Testis (tissue), 2 donors: ENCODE results near the gene ERC2.

Experiments used
- CTCF ChIP-seq, 3 experiments: fragments of 450-650 bp in 2 of 3; fragments of 200-600 bp in 1 of 3; sonication (generic) in 1 of 3; IDR thresholded peaks; one replicate each; pipeline ENCODE4 v1.5.1; 2016 to 2019; ENCODE audit warnings: antibody characterized with exemption in 3 of 3, mild to moderate bottlenecking in 2 of 3, moderate library complexity in 1 of 3
- POLR2A ChIP-seq: fragments of 450-650 bp; IDR thresholded peaks from one replicate; pipeline ENCODE4 v1.6.1; 2017; ENCODE audit warnings: antibody characterized with exemption, mild to moderate bottlenecking, moderate library complexity

- TF ChIP-seq CTCF (IDR thresholded peaks at IDR 0.05) (no peak), POLR2A (no peak)
Observed at GRCh38 chr3:55655544-55655943, 812.7 kb downstream of the ERC2 start.
